GM21367 (cell line): ENCODE measurements around the gene SPDYE4.
"Not testable (repeated sequence)": the region's sequence is repeated elsewhere in the genome, so short reads cannot be mapped to it uniquely, and the experiment has no call there.

ENCODE experiments used
- ATAC-seq: cut with Tn5 transposase; IDR thresholded peaks from one replicate; pipeline ENCODE4 v1.9.1; 2021; ENCODE audit not compliant: unreplicated experiment

Gene SPDYE4

GRCh38 chr17:8758137-8758596 is at the start of gene SPDYE4:
Gene SPDYE4, minus strand, starts transcription at chr17:8758546. Its CDS starts 164 bp downstream, at chr17:8758382.
- ATAC-seq = no peak

GRCh38 chr17:8806926-8807550 is 48.7 kb upstream of the SPDYE4 start:
- ATAC-seq = peak; percentile 76

- no peak for ATAC-seq
Observed at GRCh38 chr17:8806253-8806925, 48.0 kb upstream of the SPDYE4 start.

- not testable (repeated sequence) for ATAC-seq
Observed at GRCh38 chr17:8805396-8805795, 47.0 kb upstream of the SPDYE4 start.

- ATAC-seq = no peak
Observed at GRCh38 chr17:8803531-8804420, 45.4 kb upstream of the SPDYE4 start.

GRCh38 chr17:8801135-8801840 is 42.9 kb upstream of the SPDYE4 start:
- no peak for ATAC-seq

GRCh38 chr17:8800656-8801055 is 42.3 kb upstream of the SPDYE4 start:
- no peak for ATAC-seq

GRCh38 chr17:8799570-8800212 is 41.3 kb upstream of the SPDYE4 start:
- no peak for ATAC-seq

- no peak for ATAC-seq
Observed at GRCh38 chr17:8798846-8799569, 40.7 kb upstream of the SPDYE4 start, which contains the start of gene MFSD6L. Gene MFSD6L, minus strand, starts transcription at chr17:8799365. Its CDS starts 245 bp downstream, at chr17:8799120.

- ATAC-seq = no peak
Observed at GRCh38 chr17:8798176-8798845, 40.0 kb upstream of the SPDYE4 start.

GRCh38 chr17:8797621-8798175 is 39.4 kb upstream of the SPDYE4 start:
- no peak for ATAC-seq

GRCh38 chr17:8794636-8795035 is 36.3 kb upstream of the SPDYE4 start:
- no peak for ATAC-seq

- ATAC-seq = no peak
Observed at GRCh38 chr17:8793649-8794048, 35.3 kb upstream of the SPDYE4 start.

GRCh38 chr17:8792646-8793045 is 34.3 kb upstream of the SPDYE4 start:
- ATAC-seq = no peak

GRCh38 chr17:8791910-8792270 is 33.5 kb upstream of the SPDYE4 start:
- ATAC-seq = no peak

GRCh38 chr17:8791248-8791909 is 33.0 kb upstream of the SPDYE4 start:
- no peak for ATAC-seq

- ATAC-seq = no peak
Observed at GRCh38 chr17:8789743-8790142, 31.4 kb upstream of the SPDYE4 start.

- ATAC-seq = no peak
Observed at GRCh38 chr17:8788998-8789397, 30.7 kb upstream of the SPDYE4 start.
